Measurements from ENCODE around the gene ZNF569. TPM values are rescaled to one million over a fixed set of nuclear protein-coding genes. Genes with fewer than 3 reads are reported as not detected.
A peak's percentile ranks its signal among the peaks of the same experiment; 100 is the strongest.

Gene ZNF569
- total and polyA plus RNA-seq, 7 donors, result 2.0 to 8.0 (median 3.3) TPM

GRCh38 chr19:37467608-37468090, 405 bp upstream of the ZNF569 start:
- DNase-seq (no peak), ATAC-seq (no peak)
- intact Hi-C loops (cut with DNase I), result loop anchor here (5.0 to 10.0 kb wide), 4 partner anchors 133 to 253 kb away; partner anchors contain the start of genes ZFP30 (in 1 of the 2), ZNF383 (in 1 of the 2) and ZNF585B (in 1 of the 2)
- 27 to 35% (median 27%) methylated on average over 18 of the region's 18 CpGs for WGBS, 3 donors
- no peak for TF ChIP-seq CTCF (IDR thresholded peaks at IDR 0.05)
- Histone ChIP-seq H3K9me3 (peaks cover 10% of the 10 kb centered on the region), H3K27ac (peak overlapping the region; percentile 91), H3K27me3 (ENCODE audit: insufficient read depth in 3 of 3, low read length in 2 of 3) (no peaks in the 10 kb centered on the region), H3K4me3 (peak overlapping the region; percentile 93), H3K36me3 (ENCODE audit: insufficient read depth in 1 of 2, low read depth in 1 of 2) (peaks cover 7 to 32% of the 10 kb centered on the region in 2 donors), H3K4me1 (peaks cover 9% of the 10 kb centered on the region)

- Histone ChIP-seq H3K4me1 (peaks cover 9% of the 10 kb centered on the region), H3K4me3 (peak overlapping the region; percentile 93), H3K36me3 (ENCODE audit: insufficient read depth in 1 of 2, low read depth in 1 of 2) (peaks cover 7 to 39% of the 10 kb centered on the region in 2 donors), H3K27me3 (ENCODE audit: insufficient read depth in 3 of 3, low read length in 2 of 3) (no peaks in the 10 kb centered on the region), H3K27ac (peak overlapping the region; percentile 91), H3K9me3 (peaks cover 20% of the 10 kb centered on the region)
- 27 to 29% (median 28%) methylated on average over 25 of the region's 25 CpGs for WGBS, 3 donors
- intact Hi-C loops (cut with DNase I), result loop anchor here (5.0 to 10.0 kb wide), 4 partner anchors 132 to 252 kb away; partner anchors contain the start of genes ZFP30 (in 1 of the 2), ZNF383 (in 1 of the 2) and ZNF585B (in 1 of the 2)
- ATAC-seq (no peak), DNase-seq (no peak)
- TF ChIP-seq CTCF (IDR thresholded peaks at IDR 0.05), result no peak
These were observed 907 bp downstream of the ZNF569 start for GRCh38 chr19:37466277-37466797.

- intact Hi-C loops (cut with DNase I), result no loop called here
- H3K4me1 ChIP-seq, result no peaks in the 10 kb centered on the region
- peaks cover 16 to 33% of the 10 kb centered on the region in 2 donors for H3K36me3 ChIP-seq (ENCODE audit: insufficient read depth in 1 of 2, low read depth in 1 of 2)
- no peak overlapping the region for H3K4me3 ChIP-seq
- no peak for TF ChIP-seq CTCF (IDR thresholded peaks at IDR 0.05)
- WGBS, 3 donors, result 97 to 99% (median 98%) methylated on average over 4 of the region's 4 CpGs
- H3K27me3 ChIP-seq (ENCODE audit: insufficient read depth in 3 of 3, low read length in 2 of 3), result no peaks in the 10 kb centered on the region
- no peak for DNase-seq
- no peak for ATAC-seq
- H3K9me3 ChIP-seq, result peaks cover 98% of the 10 kb centered on the region
- H3K27ac ChIP-seq, result no peak overlapping the region
These were observed 14.6 kb downstream of the ZNF569 start for GRCh38 chr19:37452500-37453245.

GRCh38 chr19:37413313-37414084, 53.7 kb downstream of the ZNF569 start:
- DNase-seq (no peak), ATAC-seq (no peak)
- H3K9me3 ChIP-seq, result peaks cover 97% of the 10 kb centered on the region
- no peaks in the 10 kb centered on the region for H3K4me1 ChIP-seq
- intact Hi-C loops (cut with DNase I), result no loop called here
- H3K36me3 ChIP-seq (ENCODE audit: insufficient read depth in 1 of 2, low read depth in 1 of 2), result peaks cover 5 to 8% of the 10 kb centered on the region in 2 donors
- H3K27me3 ChIP-seq (ENCODE audit: insufficient read depth in 3 of 3, low read length in 2 of 3), result no peaks in the 10 kb centered on the region
- H3K4me3 ChIP-seq, result no peak overlapping the region
- H3K27ac ChIP-seq, result no peak overlapping the region
- WGBS, 3 donors, result 85 to 95% (median 93%) methylated on average over 1 of the region's 1 CpG
- no peak for TF ChIP-seq CTCF (IDR thresholded peaks at IDR 0.05)
